Ishikawa (cell line): ENCODE measurements around the gene CLCC1.

ENCODE experiments used
- FOXM1 ChIP-seq: IDR thresholded peaks from 2 replicates; pipeline ENCODE4 v1.6.1; 2012; ENCODE audit warnings: low read depth, borderline replicate concordance
- RAD21 ChIP-seq: IDR thresholded peaks from 2 replicates; pipeline ENCODE4 v1.6.1; 2012; ENCODE audit warnings: low read depth
- TEAD4 ChIP-seq: IDR thresholded peaks from 2 replicates; pipeline ENCODE4 v1.6.1; 2012
- YY1 ChIP-seq: IDR thresholded peaks from 2 replicates; pipeline ENCODE4 v1.6.1; 2012; ENCODE audit warnings: low read depth
- TF ChIP-seq, protein P1 (sequence below): IDR thresholded peaks from 2 replicates; pipeline ENCODE4 v1.6.1; 2012
- TF ChIP-seq, protein P2 (sequence below): IDR thresholded peaks from 2 replicates; pipeline ENCODE4 v1.6.1; 2012; ENCODE audit warnings: low read depth, mild to moderate bottlenecking

DNA sequence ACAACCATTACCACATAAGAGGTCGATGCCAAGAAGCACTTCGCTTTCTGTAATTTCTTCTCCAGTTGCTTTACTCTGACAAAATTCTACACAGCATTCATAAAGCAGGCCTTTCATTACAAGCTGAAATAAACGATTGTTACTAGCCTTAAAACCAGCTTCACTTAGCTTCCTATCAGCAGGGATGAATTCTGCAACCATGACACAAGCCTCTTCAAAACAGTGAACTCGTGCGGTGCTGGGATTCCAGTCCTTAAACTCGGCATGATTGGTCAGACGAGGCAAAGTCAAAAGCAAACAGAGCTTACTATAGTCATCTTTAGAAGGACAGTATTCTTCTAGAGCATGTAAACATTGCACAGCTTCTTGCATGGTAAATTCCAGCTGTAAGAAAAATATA, 48.1 kb upstream of the CLCC1 start:
- no peak for TF ChIP-seq TEAD4
- TF ChIP-seq, protein P1, sequence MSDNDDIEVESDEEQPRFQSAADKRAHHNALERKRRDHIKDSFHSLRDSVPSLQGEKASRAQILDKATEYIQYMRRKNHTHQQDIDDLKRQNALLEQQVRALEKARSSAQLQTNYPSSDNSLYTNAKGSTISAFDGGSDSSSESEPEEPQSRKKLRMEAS: no peak
- no peak for TF ChIP-seq YY1
- TF ChIP-seq, protein P2, sequence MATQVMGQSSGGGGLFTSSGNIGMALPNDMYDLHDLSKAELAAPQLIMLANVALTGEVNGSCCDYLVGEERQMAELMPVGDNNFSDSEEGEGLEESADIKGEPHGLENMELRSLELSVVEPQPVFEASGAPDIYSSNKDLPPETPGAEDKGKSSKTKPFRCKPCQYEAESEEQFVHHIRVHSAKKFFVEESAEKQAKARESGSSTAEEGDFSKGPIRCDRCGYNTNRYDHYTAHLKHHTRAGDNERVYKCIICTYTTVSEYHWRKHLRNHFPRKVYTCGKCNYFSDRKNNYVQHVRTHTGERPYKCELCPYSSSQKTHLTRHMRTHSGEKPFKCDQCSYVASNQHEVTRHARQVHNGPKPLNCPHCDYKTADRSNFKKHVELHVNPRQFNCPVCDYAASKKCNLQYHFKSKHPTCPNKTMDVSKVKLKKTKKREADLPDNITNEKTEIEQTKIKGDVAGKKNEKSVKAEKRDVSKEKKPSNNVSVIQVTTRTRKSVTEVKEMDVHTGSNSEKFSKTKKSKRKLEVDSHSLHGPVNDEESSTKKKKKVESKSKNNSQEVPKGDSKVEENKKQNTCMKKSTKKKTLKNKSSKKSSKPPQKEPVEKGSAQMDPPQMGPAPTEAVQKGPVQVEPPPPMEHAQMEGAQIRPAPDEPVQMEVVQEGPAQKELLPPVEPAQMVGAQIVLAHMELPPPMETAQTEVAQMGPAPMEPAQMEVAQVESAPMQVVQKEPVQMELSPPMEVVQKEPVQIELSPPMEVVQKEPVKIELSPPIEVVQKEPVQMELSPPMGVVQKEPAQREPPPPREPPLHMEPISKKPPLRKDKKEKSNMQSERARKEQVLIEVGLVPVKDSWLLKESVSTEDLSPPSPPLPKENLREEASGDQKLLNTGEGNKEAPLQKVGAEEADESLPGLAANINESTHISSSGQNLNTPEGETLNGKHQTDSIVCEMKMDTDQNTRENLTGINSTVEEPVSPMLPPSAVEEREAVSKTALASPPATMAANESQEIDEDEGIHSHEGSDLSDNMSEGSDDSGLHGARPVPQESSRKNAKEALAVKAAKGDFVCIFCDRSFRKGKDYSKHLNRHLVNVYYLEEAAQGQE: no peak
- TF ChIP-seq FOXM1: no peak
- no peak for TF ChIP-seq RAD21
